HG03469 (cell line): ENCODE results near the gene GLUD1.
"Not testable (repeated sequence)": the region's sequence is repeated elsewhere in the genome, so short reads cannot be mapped to it uniquely, and the experiment has no call there.

Experiments used
- ATAC-seq: cut with Tn5 transposase; IDR thresholded peaks from one replicate; pipeline ENCODE4 v1.9.1; 2021; ENCODE audit warnings: mild to moderate bottlenecking, moderate library complexity, moderate number of reproducible peaks; ENCODE audit not compliant: unreplicated experiment

Gene GLUD1

DNA sequence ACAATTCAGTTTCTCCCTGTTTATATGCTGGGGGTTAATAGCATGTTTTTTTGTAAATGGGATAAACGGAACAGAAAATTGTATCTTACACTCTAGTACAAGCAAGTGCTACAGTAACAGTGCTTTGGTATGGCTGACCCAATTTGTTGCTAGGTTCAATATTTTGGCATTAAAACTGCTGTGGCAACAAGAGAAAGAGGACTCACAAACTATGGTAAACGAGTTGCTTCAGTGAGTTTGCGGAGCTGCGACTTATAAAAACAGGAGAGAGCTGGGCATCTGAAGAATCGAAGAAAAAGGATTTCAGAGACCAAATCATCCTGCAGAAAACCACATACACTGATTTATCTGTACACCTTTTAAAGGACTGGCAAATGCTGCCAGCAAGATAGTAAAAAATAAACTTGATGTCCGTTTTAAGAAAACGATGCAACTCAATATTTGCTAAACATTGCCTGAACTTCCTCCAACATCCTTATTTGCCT is 2.2 kb downstream of the GLUD1 start:
- no peak for ATAC-seq

DNA sequence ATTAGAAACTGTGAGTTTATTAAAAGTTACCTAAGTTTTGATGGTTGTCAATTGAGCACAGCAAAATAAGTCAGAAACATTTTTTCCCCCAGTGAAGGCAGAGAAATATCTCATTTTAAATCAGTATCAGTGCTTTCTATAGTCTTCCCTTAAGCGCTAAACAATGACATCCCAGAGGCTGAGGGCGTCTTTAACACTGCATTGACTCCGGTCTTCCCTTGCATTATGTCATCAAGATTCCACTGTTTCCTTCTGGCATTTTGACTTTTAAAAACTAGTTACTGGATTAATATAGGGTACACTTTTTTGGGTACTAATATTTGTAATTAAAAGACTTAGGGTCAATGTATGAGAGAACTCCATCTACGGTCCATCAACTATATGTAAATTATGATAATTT is 3.9 kb downstream of the GLUD1 start:
- ATAC-seq: no peak

DNA sequence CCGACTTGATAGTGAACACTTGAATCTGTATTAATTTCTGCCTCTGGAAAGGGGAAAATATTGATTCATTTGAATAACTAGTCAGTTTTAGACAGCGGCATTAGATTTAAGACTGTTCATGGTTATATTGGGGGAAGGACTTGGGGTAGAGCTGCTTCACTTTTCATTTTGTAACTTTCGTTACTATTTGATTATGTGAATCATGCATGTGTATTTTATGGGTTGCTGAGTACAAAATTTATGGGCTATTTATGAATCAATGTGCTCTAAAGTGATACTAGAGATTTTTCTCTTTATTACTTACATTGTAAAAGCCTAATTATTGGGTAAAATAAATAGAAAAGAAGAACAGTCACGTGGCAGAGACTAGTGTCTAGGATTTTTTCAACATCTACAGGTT is 4.9 kb downstream of the GLUD1 start:
- no peak for ATAC-seq

DNA sequence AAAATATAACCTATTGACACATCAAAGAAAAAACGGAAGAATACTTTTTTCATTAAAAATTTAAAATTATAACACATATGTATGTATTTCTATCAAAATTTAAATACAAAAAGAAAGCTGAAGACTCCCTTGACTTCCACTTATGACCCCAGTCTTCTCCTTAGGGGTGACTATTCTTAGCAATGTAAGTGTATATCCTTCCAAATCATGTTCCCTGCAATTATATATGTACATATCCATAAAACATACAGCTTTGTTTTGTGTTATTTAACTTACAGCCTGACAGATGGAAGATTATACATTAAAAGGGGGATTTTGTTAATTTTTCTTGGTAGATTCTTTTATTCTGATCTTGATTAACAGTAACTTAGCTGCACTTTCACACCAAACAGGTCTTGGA is 9.1 kb downstream of the GLUD1 start:
- no peak for ATAC-seq

DNA sequence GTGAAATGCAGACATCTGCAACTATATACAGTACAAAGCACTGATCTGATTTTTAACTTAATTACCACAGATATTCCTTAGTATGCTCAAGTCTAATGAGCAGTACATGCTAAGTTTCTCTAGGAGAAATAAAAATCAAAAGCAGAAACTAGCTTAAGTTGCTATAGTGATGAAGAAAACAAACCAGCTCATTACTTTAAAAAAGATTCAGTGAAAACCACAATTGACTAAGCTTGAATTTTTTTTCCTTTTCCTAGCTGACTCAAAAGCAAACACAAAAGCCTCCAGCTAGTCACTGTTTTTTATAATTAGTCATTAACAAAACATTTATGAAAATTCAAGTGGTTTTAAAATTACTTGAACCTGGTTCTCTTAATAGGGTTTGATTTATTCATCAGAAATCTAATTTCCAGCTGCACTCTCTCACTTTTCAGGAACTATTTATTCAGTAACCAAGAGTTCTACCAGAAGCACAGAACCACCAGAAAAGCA is 10.3 kb downstream of the GLUD1 start:
- ATAC-seq: not testable (repeated sequence)

- not testable (repeated sequence) for ATAC-seq
Measured at GRCh38 chr10:87083576-87084290, 10.9 kb downstream of the GLUD1 start.

DNA sequence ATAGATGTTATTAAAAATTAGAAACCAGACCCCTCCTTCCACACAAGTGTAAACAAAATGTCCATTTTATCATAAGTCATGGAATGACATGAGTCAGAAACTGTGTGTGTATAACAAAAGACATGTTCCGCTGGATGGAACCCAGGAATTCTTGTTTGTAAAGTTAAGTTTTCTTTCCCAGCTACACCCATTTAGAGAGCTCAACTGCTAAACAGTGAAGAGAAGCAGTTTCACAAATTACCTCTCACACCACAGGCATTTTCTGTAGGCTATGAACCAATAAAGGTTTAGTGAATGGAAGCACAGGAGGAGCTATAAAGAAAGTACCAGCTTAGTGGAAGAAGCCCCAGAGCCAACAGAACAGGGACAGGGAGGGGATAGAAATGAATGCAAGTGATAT is 12.4 kb downstream of the GLUD1 start:
- not testable (repeated sequence) for ATAC-seq

DNA sequence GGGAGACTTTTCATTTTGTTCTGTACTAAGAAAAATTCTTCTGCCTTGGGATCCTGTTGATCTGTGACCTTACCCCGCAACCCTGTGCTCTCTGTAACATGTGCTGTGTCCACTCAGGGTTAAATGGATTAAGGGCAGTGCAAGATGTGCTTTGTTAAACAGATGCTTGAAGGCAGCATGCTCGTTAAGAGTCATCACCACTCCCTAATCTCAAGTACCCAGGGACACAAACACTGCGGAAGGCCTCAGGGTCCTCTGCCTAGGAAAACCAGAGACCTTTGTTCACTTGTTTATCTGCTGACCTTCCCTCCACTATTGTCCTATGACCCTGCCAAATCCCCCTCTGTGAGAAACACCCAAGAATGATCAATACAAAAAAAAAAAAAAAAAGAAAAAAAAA is 13.1 kb downstream of the GLUD1 start:
- not testable (repeated sequence) for ATAC-seq

DNA sequence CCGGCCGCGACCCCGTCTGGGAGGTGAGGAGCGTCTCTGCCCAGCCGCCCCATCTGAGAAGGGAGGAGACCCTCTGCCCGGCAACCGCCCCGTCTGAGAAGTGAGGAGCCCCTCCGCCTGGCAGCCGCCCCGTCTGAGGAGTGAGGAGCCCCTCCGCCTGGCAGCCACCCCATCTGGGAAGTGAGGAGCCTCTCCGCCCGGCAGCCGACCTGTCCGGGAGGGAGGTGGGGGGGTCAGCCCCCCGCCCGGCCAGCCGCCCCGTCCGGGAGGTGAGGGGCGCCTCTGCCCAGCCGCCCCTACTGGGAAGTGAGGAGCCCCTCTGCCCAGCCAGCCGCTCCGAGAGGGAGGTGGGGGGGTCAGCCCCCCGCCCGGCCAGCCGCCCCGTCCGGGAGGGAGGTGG is 14.0 kb downstream of the GLUD1 start:
- ATAC-seq: not testable (repeated sequence)

DNA sequence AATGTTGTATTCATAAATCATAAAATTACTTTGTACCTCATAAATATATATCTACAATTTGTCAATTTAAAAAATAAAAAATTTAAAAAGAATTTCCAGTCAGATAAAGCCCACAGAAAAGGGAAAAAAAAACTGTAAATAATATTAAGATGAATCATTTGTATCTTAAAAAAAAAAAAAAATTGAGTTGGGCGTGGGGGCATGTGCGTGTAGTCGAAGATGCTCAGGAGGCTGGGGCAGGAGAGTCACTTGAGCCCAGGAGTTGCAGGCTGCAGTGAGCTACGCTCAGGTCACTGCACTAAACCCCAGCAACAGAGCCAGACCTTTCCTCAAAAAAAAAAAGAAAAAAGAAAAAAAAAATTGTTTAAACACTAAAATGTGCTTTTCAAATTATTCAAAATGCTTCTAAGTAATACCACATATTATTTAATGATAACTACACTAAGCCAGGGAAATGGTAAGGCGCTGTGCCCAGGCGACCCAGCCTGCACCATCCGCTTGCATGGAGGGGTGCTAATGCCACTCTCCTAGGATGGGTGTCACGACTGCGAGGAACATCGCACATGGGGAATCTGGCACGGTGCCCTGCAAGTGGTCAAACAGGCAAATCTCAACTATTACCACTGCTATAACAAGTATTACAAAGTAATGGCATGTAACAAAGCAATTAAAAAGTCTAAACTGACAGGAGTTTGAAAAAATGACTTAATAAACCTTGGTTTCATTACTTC is 15.4 kb downstream of the GLUD1 start:
- ATAC-seq: no peak

GRCh38 chr10:87076421-87076820 is 18.2 kb downstream of the GLUD1 start:
- ATAC-seq: not testable (repeated sequence)

- ATAC-seq: no peak
Measured at GRCh38 chr10:87072449-87072848, 22.2 kb downstream of the GLUD1 start.

- ATAC-seq: no peak
Measured at GRCh38 chr10:87068281-87068680, 26.4 kb downstream of the GLUD1 start.

DNA sequence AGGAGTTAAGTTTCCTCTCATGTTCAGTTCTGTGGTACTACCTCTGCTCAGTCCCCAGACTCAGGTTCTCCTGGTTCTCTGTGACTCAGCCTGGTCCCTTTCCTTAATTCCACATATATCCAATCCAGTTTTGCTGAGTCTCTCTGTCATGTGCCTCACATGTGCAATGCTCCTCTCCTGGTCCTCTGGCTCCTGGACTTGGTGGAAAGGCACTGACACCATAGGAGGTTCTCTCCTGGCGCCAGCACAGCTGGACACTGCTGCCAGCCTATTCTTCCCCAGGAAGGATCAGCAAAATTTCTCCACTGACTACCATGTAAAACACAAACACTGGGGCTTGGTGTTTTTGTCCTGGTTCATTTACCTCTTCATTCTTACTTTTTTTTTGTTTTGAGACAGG is 27.8 kb downstream of the GLUD1 start:
- ATAC-seq: no peak

- no peak for ATAC-seq
Measured at GRCh38 chr10:87066178-87066577, 28.5 kb downstream of the GLUD1 start.

- ATAC-seq: no peak
Measured at GRCh38 chr10:87064651-87065050, 30.0 kb downstream of the GLUD1 start.

- ATAC-seq: no peak
Measured at GRCh38 chr10:87060280-87060928, 34.2 kb downstream of the GLUD1 start.

DNA sequence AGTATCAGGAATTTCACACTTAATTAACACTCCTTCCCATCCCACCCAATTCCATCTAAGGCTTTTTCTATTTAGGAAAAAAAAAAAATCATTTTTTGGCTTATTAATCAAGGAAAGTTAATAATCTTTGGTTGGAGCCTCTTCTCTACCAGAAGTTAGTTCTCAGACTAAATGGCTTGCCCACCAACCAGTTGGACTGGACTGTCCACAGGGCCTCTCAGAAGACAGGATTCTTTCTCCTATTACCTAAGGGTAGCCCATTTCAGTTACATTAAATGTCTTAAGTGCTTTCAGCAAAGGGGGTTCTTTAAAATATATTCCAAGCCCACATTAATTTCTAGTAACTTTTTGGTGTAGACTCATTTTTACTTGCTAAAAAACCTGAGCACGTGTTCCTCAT is 35.2 kb downstream of the GLUD1 start:
- no peak for ATAC-seq

DNA sequence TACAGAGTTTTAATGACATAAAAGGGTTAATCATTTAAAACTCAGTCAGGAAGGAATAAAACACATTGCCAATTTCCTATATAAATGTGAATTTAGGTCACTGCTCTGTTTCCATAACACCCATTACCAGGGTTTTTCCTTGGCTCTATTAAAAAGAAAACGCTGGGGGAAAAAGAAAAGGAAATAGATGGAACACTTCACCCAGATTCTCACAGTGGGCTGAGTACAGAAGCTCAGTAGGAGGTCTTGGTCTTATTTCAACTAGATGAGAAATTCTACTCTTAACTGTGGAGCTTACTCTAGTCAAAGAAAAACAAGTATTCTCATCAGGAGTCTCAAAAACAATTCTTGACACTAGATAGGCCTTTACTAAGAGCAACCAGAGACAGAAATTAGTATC is 36.5 kb downstream of the GLUD1 start:
- no peak for ATAC-seq

GRCh38 chr10:87054373-87055295 is 40.0 kb downstream of the GLUD1 start:
- ATAC-seq: no peak
